Skeletal muscle tissue (tissue), 4 donors: Measurements from ENCODE around the gene STRN3. TPM values are rescaled to one million over a fixed set of nuclear protein-coding genes. Genes with fewer than 3 reads are reported as not detected.
"Not testable (repeated sequence)": the region's sequence is repeated elsewhere in the genome, so short reads cannot be mapped to it uniquely, and the experiment has no call there.

Source experiments
- H3K27ac ChIP-seq: one replicate; pipeline ENCODE4 v1.7.0; 2013; ENCODE audit warnings: mild to moderate bottlenecking, low read depth, low read length, inconsistent platforms
- H3K27me3 ChIP-seq, 3 donors: one replicate each; pipeline ENCODE4 v1.7.0; 2013; ENCODE audit warnings: low read length in 3 of 3; ENCODE audit not compliant: control insufficient read depth in 3 of 3, insufficient read depth in 3 of 3
- H3K36me3 ChIP-seq, 3 donors: one replicate each; pipeline ENCODE4 v1.7.0; 2013; ENCODE audit warnings: low read length in 3 of 3; ENCODE audit not compliant: control insufficient read depth in 3 of 3, insufficient read depth in 3 of 3
- H3K4me1 ChIP-seq, 3 donors: one replicate each; pipeline ENCODE4 v1.7.0; 2013; ENCODE audit warnings: low read length in 3 of 3, mild to moderate bottlenecking in 3 of 3; ENCODE audit not compliant: control insufficient read depth in 3 of 3, insufficient read depth in 3 of 3
- H3K4me3 ChIP-seq, 3 donors: one replicate each; pipeline ENCODE4 v1.7.0; 2013; ENCODE audit warnings: low read length in 3 of 3
- H3K9ac ChIP-seq, 3 donors: one replicate each; pipeline ENCODE4 v1.7.0; 2013; ENCODE audit warnings: low read length in 3 of 3, mild to moderate bottlenecking in 3 of 3, moderate library complexity in 2 of 3, low read depth in 1 of 3
- H3K9me3 ChIP-seq, 3 donors: one replicate each; pipeline ENCODE4 v1.7.0; 2013; ENCODE audit warnings: low read length in 3 of 3; ENCODE audit not compliant: control insufficient read depth in 3 of 3
- total RNA-seq: library from RNA; depleted of rRNA; stranded (reverse); fragments of >200 nt; gene quantifications from one replicate; pipeline ENCODE4 v1.2.3, GENCODE V29; 2014
- donor health status: Osteomylitis.

The STRN3 gene
- total RNA-seq, 1 donor from 2014 or later: 69.9 TPM

- H3K4me3 ChIP-seq: no peak overlapping the region
- no peak overlapping the region for H3K27ac ChIP-seq
- no peaks in the 10 kb centered on the region for H3K27me3 ChIP-seq
- H3K9me3 ChIP-seq: no peaks in the 10 kb centered on the region
- no peaks in the 10 kb centered on the region for H3K4me1 ChIP-seq
- no peak overlapping the region for H3K9ac ChIP-seq
- peaks cover 2 to 22% (median 12%) of the 10 kb centered on the region in 3 donors for H3K36me3 ChIP-seq
These were observed 122.7 kb downstream of the STRN3 start for GRCh38 chr14:30903285-30904124.

GRCh38 chr14:30897121-30897520, 129.1 kb downstream of the STRN3 start:
- peaks cover 3 to 17% (median 12%) of the 10 kb centered on the region in 3 donors for H3K36me3 ChIP-seq
- not testable (repeated sequence) for H3K4me1 ChIP-seq, H3K27me3 ChIP-seq

DNA sequence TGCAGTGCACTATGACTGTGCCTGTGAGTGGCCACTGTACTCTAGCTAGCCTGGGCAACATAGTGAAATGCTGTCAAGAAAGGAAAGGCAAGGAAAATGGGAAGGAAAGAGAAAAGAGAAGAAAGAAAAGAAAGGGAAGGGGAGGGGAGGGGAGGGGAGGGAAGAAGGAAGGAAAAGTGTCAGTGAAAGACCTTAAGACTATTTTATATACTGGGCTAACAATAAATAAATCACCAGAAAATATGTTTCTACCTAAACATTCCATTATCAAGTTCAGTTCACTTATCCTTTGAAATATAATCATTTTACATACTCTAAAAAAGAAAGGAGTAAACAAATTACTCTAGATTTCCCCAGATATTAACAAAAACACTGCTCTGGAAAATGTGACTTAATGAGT, 129.7 kb downstream of the STRN3 start:
- H3K9me3 ChIP-seq: no peaks in the 10 kb centered on the region
- no peaks in the 10 kb centered on the region for H3K27me3 ChIP-seq
- no peak overlapping the region for H3K27ac ChIP-seq
- no peak overlapping the region for H3K9ac ChIP-seq
- H3K4me3 ChIP-seq: no peak overlapping the region
- H3K36me3 ChIP-seq: peaks cover 3 to 17% (median 9%) of the 10 kb centered on the region in 3 donors
- H3K4me1 ChIP-seq: no peaks in the 10 kb centered on the region

More at GRCh38 chr14:30897121-30897520, 129.1 kb downstream of the STRN3 start:
- not testable (repeated sequence) for H3K9ac ChIP-seq, H3K27ac ChIP-seq, H3K4me3 ChIP-seq, H3K9me3 ChIP-seq

DNA sequence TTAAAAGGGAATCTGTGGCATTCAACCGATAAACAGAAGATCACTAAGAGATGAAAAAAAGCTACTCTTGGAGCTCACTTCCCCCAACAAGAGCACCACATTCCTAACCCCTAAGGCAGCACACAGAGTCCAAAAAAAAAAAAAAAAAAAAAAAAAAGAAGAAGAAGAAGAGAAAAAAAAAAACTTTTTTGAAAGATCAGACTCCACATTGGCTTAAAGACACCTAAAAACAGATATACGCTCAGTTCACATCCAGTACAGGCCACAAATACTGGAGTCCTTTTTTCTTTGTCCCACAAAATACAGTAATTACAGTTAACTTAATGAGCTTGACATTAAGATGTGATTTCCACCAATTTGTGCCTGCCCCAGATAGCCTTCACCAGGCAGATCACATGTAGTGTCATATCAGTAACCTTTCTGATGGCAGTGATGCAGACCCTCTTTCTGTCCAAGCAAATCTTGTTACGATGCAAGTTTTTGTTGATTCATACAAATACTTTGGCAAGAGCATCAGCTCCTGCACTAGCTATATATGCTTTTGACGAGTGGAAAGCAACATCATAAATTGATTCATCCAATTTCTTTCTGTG, 131.2 kb downstream of the STRN3 start:
- Histone ChIP-seq H3K27ac (no peak overlapping the region), H3K9ac (no peak overlapping the region), H3K27me3 (no peaks in the 10 kb centered on the region), H3K4me3 (no peak overlapping the region), H3K4me1 (no peaks in the 10 kb centered on the region), H3K36me3 (peaks cover 3 to 17% (median 9%) of the 10 kb centered on the region in 3 donors), H3K9me3 (no peaks in the 10 kb centered on the region)

DNA sequence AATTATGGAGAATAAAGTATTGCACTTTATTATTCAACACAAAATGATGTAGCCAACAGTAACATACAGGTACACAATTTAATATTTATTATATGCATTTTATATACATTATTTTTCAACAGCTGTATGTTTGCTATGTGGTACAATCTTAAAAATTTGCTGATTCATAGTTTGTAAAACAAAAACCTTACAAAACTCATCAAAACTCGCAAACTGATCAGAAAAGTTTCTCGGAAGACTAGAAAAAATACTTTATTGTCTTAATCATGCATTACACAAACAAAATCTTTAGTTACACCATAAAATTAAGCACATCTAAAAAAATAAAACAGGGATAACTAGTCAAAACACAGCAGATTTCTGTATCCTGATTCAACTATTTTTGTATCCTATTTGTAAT, 132.4 kb downstream of the STRN3 start:
- Histone ChIP-seq H3K27me3 (no peaks in the 10 kb centered on the region), H3K4me3 (no peak overlapping the region), H3K36me3 (peaks cover 3 to 17% (median 9%) of the 10 kb centered on the region in 3 donors), H3K27ac (no peak overlapping the region), H3K9me3 (no peaks in the 10 kb centered on the region), H3K9ac (no peak overlapping the region), H3K4me1 (no peaks in the 10 kb centered on the region)

GRCh38 chr14:30889244-30889594, 137.0 kb downstream of the STRN3 start:
- Histone ChIP-seq H3K9me3 (no peaks in the 10 kb centered on the region), H3K27ac (no peak overlapping the region), H3K9ac (no peak overlapping the region), H3K4me3 (no peak overlapping the region), H3K36me3 (no peaks in the 10 kb centered on the region), H3K4me1 (no peaks in the 10 kb centered on the region), H3K27me3 (no peaks in the 10 kb centered on the region)

DNA sequence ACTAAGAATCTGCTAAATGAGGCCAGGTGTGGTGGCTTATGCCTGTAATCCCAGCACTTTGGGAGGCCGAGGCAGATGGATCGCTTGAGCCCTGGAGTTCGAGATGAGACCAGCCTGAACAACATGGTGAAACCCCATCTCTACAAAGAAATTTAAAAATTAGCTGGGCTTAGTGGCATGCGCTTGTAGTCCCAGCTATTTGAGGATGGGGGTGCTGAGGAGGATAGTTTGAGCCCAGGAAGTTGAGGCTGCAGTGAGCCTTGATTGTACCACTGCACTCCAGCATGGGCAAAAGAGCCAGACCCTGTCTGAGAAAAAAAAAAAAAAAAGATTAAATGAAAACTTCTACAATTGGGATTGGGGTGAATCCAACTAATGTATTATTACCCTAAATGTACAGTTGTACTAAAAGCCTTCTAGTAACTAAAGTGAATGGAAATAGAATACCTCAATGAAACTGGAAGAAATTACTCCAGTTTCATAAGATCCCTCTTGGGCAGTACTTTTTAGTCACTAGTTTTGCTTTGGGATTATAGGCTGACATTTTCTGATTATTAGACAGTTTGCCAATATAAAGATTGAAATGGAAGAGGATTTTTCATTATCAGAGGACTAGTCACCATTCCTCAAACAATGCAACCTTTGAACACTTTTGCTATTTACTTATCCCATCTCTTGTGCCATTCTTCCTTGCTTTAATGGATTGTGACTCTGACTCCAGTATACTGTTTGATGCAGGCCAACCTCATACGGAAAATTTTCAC, 137.5 kb downstream of the STRN3 start:
- Histone ChIP-seq H3K9me3 (no peaks in the 10 kb centered on the region), H3K36me3 (no peaks in the 10 kb centered on the region), H3K4me3 (no peak overlapping the region), H3K4me1 (no peaks in the 10 kb centered on the region), H3K27me3 (no peaks in the 10 kb centered on the region), H3K9ac (no peak overlapping the region), H3K27ac (no peak overlapping the region)

DNA sequence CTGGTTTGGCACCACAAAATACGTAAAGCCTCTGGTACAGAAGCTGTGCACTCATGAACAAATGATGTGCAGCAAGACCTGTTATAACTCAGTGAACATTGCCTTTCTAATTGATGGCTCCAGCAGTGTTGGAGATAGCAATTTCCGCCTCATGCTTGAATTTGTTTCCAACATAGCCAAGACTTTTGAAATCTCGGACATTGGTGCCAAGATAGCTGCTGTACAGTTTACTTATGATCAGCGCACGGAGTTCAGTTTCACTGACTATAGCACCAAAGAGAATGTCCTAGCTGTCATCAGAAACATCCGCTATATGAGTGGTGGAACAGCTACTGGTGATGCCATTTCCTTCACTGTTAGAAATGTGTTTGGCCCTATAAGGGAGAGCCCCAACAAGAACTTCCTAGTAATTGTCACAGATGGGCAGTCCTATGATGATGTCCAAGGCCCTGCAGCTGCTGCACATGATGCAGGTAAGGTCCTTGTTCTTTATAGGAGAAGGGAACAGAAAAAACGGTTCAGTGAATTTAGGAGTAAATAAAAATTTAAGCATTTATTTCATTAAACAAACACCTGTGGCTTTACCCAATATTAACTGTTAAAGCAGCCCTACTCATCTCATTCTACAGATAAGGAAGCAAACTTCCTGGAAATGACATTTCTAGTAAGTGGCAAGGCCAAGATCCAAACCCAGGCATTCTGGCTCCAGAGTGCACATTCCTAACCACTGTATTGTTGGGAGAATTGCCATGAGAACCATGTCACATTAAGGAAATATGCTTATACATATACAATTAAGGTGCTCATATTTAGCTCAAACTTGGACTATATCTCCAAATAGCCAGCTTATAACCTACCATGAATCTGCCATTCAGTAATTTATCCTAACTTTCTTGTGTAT, 140.1 kb downstream of the STRN3 start:
- Histone ChIP-seq H3K4me1 (no peaks in the 10 kb centered on the region), H3K4me3 (no peak overlapping the region), H3K36me3 (no peaks in the 10 kb centered on the region), H3K9me3 (no peaks in the 10 kb centered on the region), H3K9ac (no peak overlapping the region), H3K27me3 (no peaks in the 10 kb centered on the region), H3K27ac (no peak overlapping the region)

GRCh38 chr14:30884901-30885300, 141.3 kb downstream of the STRN3 start:
- Histone ChIP-seq H3K9me3 (no peaks in the 10 kb centered on the region), H3K4me3 (no peak overlapping the region), H3K9ac (no peak overlapping the region), H3K36me3 (no peaks in the 10 kb centered on the region), H3K27ac (no peak overlapping the region), H3K4me1 (no peaks in the 10 kb centered on the region), H3K27me3 (no peaks in the 10 kb centered on the region)
